ENCODE measurements around the gene ANKS3. TPM values are rescaled to one million over a fixed set of nuclear protein-coding genes. Genes with fewer than 3 reads are reported as not detected.

Gene ANKS3
- total RNA-seq, 3 donors from 2014 or later: 18.2 to 32.3 (median 21.3) TPM

GRCh38 chr16:4680673-4681470 is 53.2 kb downstream of the ANKS3 start:
- TF ChIP-seq CTCF (IDR thresholded peaks at IDR 0.05): no peak
- Histone ChIP-seq H3K4me3 (no peak overlapping the region), H3K9me3 (no peaks in the 10 kb centered on the region)

DNA sequence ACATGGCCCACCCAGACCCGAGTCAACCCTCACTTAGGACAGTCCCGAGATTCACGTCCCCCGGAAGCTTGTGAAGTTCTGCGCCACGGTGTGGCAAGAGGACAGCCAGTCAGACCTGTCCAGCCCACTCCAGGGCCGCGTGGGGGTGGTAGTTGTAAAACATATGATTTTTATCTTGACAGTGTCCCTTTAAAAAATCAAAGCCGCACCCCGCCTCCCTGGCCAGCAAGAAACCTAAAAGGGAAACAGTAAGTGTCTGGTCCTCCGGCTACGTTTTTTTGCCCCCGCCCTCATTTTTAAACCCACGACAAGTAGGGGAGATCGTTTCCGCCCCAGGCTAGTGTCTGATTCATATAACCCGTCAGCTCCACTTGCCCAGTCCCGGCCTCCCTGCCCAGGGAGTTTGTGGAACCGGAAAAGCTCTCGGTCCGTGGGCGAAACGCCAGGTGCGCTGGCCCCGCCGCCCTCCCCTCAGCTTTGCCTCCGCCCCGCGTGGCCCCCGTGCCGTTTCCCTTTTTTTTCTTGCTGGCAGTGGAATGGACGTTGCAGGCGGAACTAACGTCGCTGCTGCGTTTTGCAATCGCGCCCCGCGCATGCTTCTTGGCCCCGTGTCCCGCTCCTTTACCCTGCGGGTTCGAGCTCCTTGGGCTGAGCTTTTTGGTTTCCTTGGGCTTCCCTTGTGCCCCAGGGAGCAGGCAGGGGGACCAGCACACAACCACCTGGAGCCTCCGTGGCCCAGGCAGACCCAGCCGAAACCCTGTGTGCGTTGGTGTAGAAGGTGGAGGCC is 54.0 kb downstream of the ANKS3 start:
- Histone ChIP-seq H3K36me3 (ENCODE audit: low read depth) (no peaks in the 10 kb centered on the region), H3K9me3 (no peaks in the 10 kb centered on the region), H3K4me3 (no peak overlapping the region), H3K4me1 (ENCODE audit: low read depth) (peaks cover 11% of the 10 kb centered on the region)
- peak; percentile 62 for ATAC-seq
- intact Hi-C loops (cut with DNase I, micrococcal nuclease): no loop called here
- no peak for TF ChIP-seq CTCF (IDR thresholded peaks at IDR 0.05)
- peak; percentile 80 to 87 (median 86) for DNase-seq

More at GRCh38 chr16:4680673-4681470, 53.2 kb downstream of the ANKS3 start:
- DNase-seq: peak in 1 of 3 donors; percentile 63
- peaks cover 9% of the 10 kb centered on the region for H3K4me1 ChIP-seq (ENCODE audit: low read depth)
- H3K36me3 ChIP-seq (ENCODE audit: low read depth): no peaks in the 10 kb centered on the region
- intact Hi-C loops (cut with DNase I, micrococcal nuclease): no loop called here
- ATAC-seq: peak; percentile 6

GRCh38 chr16:4679156-4679849 is 54.8 kb downstream of the ANKS3 start:
- intact Hi-C loops (cut with DNase I, micrococcal nuclease): no loop called here
- TF ChIP-seq CTCF (IDR thresholded peaks at IDR 0.05): no peak
- H3K9me3 ChIP-seq: no peaks in the 10 kb centered on the region
- no peak overlapping the region for H3K4me3 ChIP-seq
- no peaks in the 10 kb centered on the region for H3K36me3 ChIP-seq (ENCODE audit: low read depth)
- DNase-seq: peak; percentile 74 to 81 (median 80)
- ATAC-seq: peak; percentile 75
- peaks cover 11% of the 10 kb centered on the region for H3K4me1 ChIP-seq (ENCODE audit: low read depth)

GRCh38 chr16:4678596-4678995 is 55.5 kb downstream of the ANKS3 start:
- H3K9me3 ChIP-seq: no peaks in the 10 kb centered on the region

More at GRCh38 chr16:4678596-4678995, 55.5 kb downstream of the ANKS3 start:
- Histone ChIP-seq H3K4me3 (no peak overlapping the region), H3K36me3 (ENCODE audit: low read depth) (no peaks in the 10 kb centered on the region), H3K4me1 (ENCODE audit: low read depth) (peaks cover 11% of the 10 kb centered on the region)
- DNase-seq (no peak), ATAC-seq (no peak)
- no peak for TF ChIP-seq CTCF (IDR thresholded peaks at IDR 0.05)
- intact Hi-C loops (cut with DNase I, micrococcal nuclease): no loop called here
